Ishikawa (cell line): Measurements from ENCODE around the gene FAM114A2.

Source experiments
- CREB1 ChIP-seq: IDR thresholded peaks from 2 replicates; pipeline ENCODE4 v1.6.1; 2012; ENCODE audit warnings: low read depth
- EGR1 ChIP-seq: IDR thresholded peaks from 2 replicates; pipeline ENCODE4 v1.6.1; 2012
- EP300 ChIP-seq: IDR thresholded peaks from 2 replicates; pipeline ENCODE4 v1.6.1; 2012; ENCODE audit warnings: borderline replicate concordance
- FOXM1 ChIP-seq: IDR thresholded peaks from 2 replicates; pipeline ENCODE4 v1.6.1; 2012; ENCODE audit warnings: low read depth, borderline replicate concordance
- MAX ChIP-seq: IDR thresholded peaks from 2 replicates; pipeline ENCODE4 v1.6.1; 2012
- NFIC ChIP-seq: IDR thresholded peaks from 2 replicates; pipeline ENCODE4 v1.6.1; 2012
- RAD21 ChIP-seq: IDR thresholded peaks from 2 replicates; pipeline ENCODE4 v1.6.1; 2012; ENCODE audit warnings: low read depth
- TAF1 ChIP-seq: IDR thresholded peaks from 2 replicates; pipeline ENCODE4 v1.6.1; 2012; ENCODE audit warnings: low read depth, mild to moderate bottlenecking
- TEAD4 ChIP-seq: IDR thresholded peaks from 2 replicates; pipeline ENCODE4 v1.6.1; 2012
- YY1 ChIP-seq: IDR thresholded peaks from 2 replicates; pipeline ENCODE4 v1.6.1; 2012; ENCODE audit warnings: low read depth
- ZBTB7A ChIP-seq: IDR thresholded peaks from 2 replicates; pipeline ENCODE4 v1.6.1; 2012; ENCODE audit warnings: low read depth
- TF ChIP-seq, protein P1 (sequence below): IDR thresholded peaks from 2 replicates; pipeline ENCODE4 v1.6.1; 2012; ENCODE audit warnings: low read depth, mild to moderate bottlenecking

DNA sequence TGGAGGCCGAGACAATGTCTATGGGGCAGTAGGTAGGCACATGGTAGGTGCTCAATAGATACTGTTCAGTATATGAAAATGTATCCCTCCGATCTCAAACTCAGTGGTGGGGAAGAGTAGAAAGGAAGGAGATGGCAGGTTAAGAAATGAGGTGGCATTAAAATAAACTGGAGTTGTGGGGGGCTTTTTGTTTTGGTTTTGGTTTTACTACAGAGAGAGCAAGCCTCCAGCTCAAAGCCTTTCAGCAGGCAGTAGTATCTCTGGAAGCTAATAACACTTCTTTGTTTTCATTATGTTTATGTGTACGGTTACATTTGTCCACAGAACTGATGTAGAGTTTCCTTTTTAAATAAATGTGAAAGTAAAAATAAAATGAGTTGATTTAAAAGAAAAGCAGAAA lies 8.6 kb upstream of the FAM114A2 start:
- no peak for TF ChIP-seq FOXM1
- TF ChIP-seq, protein P1, sequence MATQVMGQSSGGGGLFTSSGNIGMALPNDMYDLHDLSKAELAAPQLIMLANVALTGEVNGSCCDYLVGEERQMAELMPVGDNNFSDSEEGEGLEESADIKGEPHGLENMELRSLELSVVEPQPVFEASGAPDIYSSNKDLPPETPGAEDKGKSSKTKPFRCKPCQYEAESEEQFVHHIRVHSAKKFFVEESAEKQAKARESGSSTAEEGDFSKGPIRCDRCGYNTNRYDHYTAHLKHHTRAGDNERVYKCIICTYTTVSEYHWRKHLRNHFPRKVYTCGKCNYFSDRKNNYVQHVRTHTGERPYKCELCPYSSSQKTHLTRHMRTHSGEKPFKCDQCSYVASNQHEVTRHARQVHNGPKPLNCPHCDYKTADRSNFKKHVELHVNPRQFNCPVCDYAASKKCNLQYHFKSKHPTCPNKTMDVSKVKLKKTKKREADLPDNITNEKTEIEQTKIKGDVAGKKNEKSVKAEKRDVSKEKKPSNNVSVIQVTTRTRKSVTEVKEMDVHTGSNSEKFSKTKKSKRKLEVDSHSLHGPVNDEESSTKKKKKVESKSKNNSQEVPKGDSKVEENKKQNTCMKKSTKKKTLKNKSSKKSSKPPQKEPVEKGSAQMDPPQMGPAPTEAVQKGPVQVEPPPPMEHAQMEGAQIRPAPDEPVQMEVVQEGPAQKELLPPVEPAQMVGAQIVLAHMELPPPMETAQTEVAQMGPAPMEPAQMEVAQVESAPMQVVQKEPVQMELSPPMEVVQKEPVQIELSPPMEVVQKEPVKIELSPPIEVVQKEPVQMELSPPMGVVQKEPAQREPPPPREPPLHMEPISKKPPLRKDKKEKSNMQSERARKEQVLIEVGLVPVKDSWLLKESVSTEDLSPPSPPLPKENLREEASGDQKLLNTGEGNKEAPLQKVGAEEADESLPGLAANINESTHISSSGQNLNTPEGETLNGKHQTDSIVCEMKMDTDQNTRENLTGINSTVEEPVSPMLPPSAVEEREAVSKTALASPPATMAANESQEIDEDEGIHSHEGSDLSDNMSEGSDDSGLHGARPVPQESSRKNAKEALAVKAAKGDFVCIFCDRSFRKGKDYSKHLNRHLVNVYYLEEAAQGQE: no peak
- no peak for TF ChIP-seq NFIC
- no peak for TF ChIP-seq YY1
- TF ChIP-seq CREB1: no peak
- TF ChIP-seq ZBTB7A: no peak
- TF ChIP-seq EP300: no peak
- no peak for TF ChIP-seq TAF1
- TF ChIP-seq RAD21: no peak
- no peak for TF ChIP-seq MAX
- no peak for TF ChIP-seq EGR1
- TF ChIP-seq TEAD4: no peak
